ES-I3 (cell line): ENCODE data around the gene AGAP1.

ENCODE experiments used
- H3K36me3 ChIP-seq: 2 replicates; pipeline ENCODE4 v1.6.1; 2013; ENCODE audit warnings: mild to moderate bottlenecking, low read length, control low read depth, moderate library complexity; ENCODE audit not compliant: insufficient read depth
- H3K4me1 ChIP-seq: 2 replicates; pipeline ENCODE4 v1.6.1; 2013; ENCODE audit warnings: mild to moderate bottlenecking, control low read depth, low read length; ENCODE audit not compliant: insufficient read depth
- H3K9ac ChIP-seq: 2 replicates; pipeline ENCODE4 v1.6.1; 2013; ENCODE audit warnings: low read depth, mild to moderate bottlenecking, low read length, moderate library complexity
- H3K9me3 ChIP-seq: 2 replicates; pipeline ENCODE4 v1.6.1; 2013; ENCODE audit warnings: mild to moderate bottlenecking, low read length, moderate library complexity; ENCODE audit not compliant: control insufficient read depth, insufficient read depth

Gene AGAP1

DNA sequence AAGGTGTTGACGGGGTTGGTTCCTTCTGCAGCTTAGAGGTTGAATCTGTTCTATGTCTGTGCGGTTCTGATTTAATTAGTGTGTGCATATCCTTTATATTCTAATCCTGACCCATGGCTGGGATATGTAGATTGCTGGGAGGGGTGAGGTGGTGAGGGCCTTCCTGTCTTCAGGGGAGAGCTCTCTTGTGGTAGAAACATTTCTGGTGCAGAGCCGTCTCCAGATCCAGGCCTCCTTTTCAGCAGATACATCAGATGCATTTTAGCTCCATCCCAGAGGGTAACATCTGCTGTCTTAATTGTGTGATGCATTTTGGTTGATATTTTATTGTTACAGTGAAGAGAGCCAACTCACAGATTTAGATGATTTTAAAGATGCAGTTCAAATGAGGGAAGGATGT, 227.8 kb downstream of the AGAP1 start:
- Histone ChIP-seq H3K4me1 (no peaks in the 10 kb centered on the region), H3K9ac (no peak overlapping the region), H3K9me3 (no peaks in the 10 kb centered on the region), H3K36me3 (no peaks in the 10 kb centered on the region; the same call in 1 of the 2 replicates)

DNA sequence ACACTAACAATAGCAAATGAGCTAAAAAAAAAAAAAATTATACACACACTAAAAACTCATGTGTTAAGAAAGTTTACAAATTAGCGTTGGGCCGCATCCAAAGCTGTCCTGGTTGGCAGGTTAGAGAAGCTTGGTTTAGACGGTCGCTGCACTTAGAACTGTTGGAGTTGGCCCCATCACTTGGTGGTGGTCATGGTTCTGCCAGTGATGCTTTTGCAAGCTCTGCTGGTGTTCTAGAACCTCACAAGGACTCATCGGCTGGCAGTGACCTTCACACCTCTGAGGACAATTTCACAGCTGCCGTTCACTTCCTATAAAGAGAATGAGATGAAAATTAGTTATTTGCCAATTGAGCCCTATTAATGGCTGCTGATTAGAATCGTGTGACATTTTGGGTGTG, 229.0 kb downstream of the AGAP1 start:
- H3K9me3 ChIP-seq, result no peaks in the 10 kb centered on the region
- no peak overlapping the region for H3K9ac ChIP-seq
- H3K4me1 ChIP-seq, result no peaks in the 10 kb centered on the region
- H3K36me3 ChIP-seq, result no peaks in the 10 kb centered on the region; the same call in 1 of the 2 replicates

DNA sequence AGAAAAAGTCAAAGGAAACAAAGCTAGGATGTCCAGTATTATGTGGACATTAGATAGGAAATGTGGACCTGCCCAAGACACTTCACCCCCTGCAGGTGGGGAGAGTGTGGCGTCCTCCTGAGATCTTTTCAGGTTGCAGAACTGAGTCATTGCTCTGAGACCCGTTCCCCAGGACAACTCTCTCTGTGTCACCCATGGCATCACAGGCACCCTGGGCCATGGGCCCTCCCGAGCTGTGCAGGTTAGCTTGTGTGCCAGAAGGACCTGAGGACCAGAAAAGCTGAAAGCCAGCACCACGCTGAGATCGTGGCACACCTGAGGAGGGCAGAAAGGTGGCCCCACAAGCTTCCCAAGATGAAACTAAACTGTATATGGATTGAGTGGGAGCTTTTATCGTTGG, 229.5 kb downstream of the AGAP1 start:
- no peaks in the 10 kb centered on the region; the same call in 1 of the 2 replicates for H3K36me3 ChIP-seq
- H3K9me3 ChIP-seq, result no peaks in the 10 kb centered on the region
- no peaks in the 10 kb centered on the region for H3K4me1 ChIP-seq
- H3K9ac ChIP-seq, result no peak overlapping the region

DNA sequence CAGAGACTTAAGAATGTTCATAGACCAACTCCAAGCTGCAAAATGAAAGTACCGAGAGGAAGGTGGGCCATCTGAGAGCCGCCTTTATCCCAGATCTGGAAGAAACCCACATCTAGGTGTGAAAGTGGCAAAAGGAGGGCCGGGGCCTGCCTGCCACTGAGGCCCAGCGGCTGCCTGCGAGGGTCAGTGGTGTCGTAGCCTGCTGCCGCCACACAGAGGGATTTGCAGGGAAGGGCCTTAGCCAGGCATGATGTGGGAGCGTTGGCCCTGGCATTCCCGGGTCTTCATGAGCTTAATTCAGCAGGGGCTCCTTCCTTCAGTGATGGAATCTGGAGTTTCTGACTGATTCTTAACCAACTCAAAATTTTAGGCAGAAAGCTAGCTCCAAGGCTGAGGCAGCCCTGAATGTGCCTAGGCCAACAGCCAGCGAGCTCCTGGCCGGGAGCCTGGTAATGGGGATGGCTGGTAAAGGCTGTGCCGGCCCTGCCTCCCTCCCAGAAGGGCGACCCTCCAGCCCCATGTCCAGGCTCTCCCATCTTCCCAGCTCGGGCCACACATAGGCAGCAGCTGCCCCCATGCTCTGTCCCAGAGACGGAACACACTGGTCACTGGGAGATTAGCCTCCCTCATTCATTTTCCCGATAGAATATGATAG, 230.1 kb downstream of the AGAP1 start:
- no peaks in the 10 kb centered on the region for H3K9me3 ChIP-seq
- H3K4me1 ChIP-seq, result no peaks in the 10 kb centered on the region
- no peak overlapping the region for H3K9ac ChIP-seq
- H3K36me3 ChIP-seq, result no peaks in the 10 kb centered on the region; the same call in 1 of the 2 replicates

DNA sequence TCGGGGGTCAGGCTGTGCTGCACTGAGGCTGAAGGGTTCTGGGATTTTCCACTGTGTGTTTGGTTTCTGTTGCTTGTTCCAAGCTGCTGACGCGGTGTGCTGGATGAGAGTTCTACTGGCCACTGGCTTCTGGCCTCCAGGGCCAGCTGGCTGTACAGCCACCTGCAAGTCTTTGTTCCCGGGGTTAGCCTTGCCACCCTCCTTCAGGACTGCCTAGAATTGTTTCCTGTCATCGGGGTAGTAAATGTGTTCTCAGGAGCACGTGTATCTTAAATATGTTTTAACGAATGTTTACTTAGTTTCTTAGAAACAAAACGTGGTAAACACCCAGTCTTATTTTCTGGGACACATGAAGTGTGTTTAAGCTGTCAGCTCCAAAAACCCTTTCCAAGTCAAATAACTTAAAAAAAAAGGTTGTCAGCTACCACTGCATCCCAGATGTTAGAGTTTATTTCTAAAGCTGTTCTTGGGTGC, 231.2 kb downstream of the AGAP1 start:
- Histone ChIP-seq H3K9ac (no peak overlapping the region), H3K36me3 (no peaks in the 10 kb centered on the region), H3K4me1 (no peaks in the 10 kb centered on the region), H3K9me3 (no peaks in the 10 kb centered on the region)

DNA sequence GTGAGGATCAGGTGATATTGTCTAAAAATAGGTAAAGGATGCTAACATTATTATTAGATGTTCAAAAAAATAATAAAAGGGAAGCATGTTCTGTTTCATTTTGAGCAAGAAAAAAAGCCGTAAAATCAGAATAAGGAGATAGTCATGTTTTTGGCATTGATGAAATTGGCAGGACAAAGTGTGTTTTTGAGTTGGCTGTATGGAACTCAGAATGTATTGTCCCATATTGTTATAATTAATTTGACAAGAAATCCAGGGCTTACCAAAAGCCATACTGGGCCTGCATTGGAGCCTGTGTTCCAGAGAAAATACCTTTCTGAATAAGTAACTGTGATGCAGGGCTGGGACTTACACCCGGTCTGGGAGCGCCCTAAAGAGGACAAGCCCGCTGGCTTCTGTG, 232.0 kb downstream of the AGAP1 start:
- no peaks in the 10 kb centered on the region for H3K4me1 ChIP-seq
- H3K9me3 ChIP-seq, result no peaks in the 10 kb centered on the region
- H3K36me3 ChIP-seq, result no peaks in the 10 kb centered on the region
- H3K9ac ChIP-seq, result no peak overlapping the region

DNA sequence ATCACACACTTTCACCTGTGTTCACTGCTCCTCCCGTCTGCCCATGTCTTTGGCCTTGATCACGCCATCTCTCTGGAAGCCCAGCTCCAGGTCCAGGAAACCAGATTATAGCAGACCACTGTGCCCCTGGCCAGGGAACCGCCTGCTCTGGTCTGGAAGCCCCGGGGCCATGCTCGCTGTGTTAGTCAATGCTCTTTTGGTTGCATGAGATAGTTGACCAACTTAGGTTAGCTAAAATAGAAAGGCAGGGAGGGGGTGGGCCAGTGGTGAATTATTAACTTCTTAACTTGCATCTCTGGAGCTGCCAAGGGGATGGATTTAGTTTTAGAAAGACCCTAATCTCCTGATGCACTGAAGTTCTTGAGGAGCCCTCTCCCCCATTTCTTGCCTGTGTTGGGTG, 232.7 kb downstream of the AGAP1 start:
- Histone ChIP-seq H3K9me3 (no peaks in the 10 kb centered on the region), H3K4me1 (0 out of 2 replicates have a peak, but pooled peaks cover 4% of the 10 kb centered on the region), H3K9ac (no peak overlapping the region), H3K36me3 (no peaks in the 10 kb centered on the region)

DNA sequence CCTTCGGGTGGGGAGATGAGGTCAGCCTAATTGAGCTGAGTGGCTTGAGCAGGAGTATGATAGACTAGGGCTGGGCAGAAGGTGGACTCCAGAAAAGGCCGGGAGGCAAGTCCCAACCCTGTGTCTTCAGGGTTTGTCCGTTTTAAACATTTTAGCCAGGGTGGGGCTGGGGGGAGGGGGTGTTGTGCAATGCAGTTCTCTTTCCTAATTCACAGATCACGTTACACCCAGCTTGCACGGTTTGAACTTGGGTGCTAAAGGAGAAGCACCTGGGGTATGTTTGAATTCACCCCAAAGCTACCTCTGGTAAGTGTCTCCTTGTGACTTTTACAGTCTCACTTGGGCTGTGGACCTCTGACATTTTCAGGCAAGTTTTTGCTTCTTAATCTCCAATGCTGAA, 233.3 kb downstream of the AGAP1 start:
- no peaks in the 10 kb centered on the region for H3K36me3 ChIP-seq
- H3K9me3 ChIP-seq, result no peaks in the 10 kb centered on the region
- no peak overlapping the region for H3K9ac ChIP-seq
- 0 out of 2 replicates have a peak, but pooled peaks cover 5% of the 10 kb centered on the region for H3K4me1 ChIP-seq

DNA sequence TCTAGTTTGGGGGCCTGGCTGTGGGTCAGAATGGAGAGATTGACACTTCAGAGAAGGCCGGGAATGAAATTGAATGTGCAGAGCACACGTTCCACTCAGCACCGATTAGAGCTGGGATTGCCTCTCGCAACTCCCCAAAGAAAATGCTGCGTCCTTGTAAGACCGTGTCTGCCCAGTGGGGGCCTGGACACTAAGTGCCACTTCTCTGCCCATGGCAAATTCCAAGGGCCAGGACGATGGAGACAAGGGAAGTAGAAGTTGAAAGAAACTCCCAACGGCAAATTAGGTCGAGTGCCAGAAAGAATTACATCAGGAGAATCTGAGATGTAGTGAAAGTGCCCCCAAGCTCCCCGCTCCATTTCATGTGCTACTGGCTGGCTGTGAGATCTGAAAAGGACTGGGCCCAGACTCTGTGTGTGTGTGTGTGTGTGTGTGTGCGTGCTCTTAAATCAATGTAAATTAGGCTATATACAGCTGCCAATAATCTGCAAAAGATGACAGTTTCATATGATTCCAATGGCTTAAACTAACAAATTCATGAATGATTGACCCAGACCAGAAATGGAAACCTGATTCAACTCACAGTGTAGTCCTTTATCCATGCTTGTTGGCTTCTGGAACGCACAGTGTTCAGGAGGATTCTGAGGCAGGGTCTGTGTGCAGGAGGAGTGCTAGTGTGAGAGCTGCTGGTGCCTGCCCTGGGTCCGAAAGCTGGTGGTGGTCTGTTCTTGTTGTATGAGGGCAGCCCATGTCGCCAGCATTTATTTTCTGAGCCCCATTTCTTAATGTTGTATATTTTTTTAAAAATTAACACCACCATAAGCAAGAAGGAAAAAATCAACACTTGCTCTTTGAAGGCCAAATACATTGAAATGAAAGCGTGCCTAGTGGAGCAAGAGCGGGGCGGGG, 234.3 kb downstream of the AGAP1 start:
- H3K4me1 ChIP-seq, result 0 out of 2 replicates have a peak, but pooled peaks cover 5% of the 10 kb centered on the region
- H3K9me3 ChIP-seq, result no peaks in the 10 kb centered on the region
- H3K36me3 ChIP-seq, result no peaks in the 10 kb centered on the region
- no peak overlapping the region for H3K9ac ChIP-seq

DNA sequence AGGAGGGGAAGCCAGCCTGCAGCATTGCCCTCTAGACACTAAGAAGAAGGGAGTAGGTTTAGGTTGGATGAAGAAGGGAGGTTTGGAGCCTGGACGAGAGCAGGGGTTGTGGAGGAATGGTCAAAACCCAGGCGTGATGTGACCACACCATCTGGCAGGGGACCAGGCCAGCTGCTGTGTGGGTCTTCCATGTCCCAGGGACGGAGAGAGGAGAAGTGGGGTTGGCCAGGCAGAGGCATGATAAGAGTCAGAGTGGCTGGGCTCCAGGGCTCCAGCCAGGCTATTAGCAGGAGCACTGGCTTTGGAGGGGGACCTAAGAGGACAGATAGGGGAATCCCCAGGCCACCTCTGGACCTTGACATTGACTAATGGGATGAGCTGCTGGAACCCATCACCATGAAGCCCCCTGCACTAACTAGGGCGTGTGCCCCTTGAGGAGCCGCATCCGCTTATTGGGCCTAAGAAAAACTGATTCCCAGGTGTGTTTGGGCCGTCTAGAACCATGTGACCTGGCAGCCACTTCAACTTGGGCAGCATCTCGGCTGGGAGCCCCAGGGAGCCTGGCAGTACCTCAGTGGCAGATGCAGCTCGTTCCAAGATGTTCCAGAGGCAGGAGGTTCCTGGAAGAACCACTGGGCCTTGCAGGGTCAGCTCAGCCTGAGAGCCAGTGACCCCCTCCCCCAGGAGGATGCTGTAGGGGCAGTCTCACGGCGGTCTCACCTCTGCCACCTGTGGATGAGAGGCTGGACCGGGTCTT, 235.1 kb downstream of the AGAP1 start:
- Histone ChIP-seq H3K36me3 (no peaks in the 10 kb centered on the region), H3K9me3 (no peaks in the 10 kb centered on the region), H3K4me1 (0 out of 2 replicates have a peak, but pooled peaks cover 5% of the 10 kb centered on the region), H3K9ac (no peak overlapping the region)

DNA sequence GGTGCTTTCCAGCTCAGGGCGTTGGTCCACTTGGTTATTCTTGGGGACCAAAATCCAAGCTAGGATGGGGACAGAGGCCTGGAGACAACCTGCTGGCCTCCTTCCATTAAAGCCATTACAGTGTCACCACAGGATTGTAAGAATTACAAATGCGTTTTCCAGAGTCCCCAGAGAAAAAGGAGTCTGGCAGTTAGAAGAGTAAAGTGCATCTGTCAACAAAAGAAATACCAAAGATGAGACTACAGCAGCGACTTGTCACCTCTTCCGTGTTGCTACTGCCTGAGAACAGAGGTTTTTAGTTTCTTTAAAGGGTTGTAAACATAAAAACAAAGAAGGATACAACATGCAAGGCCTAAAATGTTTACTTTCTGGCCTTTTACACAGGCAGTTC, 235.7 kb downstream of the AGAP1 start:
- H3K4me1 ChIP-seq, result 0 out of 2 replicates have a peak, but pooled peaks cover 5% of the 10 kb centered on the region
- no peaks in the 10 kb centered on the region for H3K9me3 ChIP-seq
- no peaks in the 10 kb centered on the region for H3K36me3 ChIP-seq
- no peak overlapping the region for H3K9ac ChIP-seq

DNA sequence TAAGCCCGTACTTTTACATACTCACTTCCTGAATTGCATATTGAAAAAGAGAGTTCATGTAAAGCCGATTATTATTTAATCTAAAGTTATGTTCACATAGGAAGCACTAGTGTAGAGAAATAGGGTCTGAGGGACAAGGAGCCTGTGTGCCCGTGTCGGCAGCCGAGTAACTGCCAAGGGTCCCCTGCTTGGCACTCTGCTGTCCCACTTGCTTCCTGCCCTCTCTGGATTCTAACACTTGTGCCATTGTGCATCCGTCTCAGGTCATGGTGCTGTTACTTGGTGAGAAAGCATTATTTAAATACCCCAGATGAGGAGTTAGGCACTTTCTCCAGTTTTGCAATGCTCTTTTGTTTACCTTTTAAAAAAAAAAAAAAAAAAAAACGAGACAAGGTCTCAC, 236.3 kb downstream of the AGAP1 start:
- Histone ChIP-seq H3K9me3 (no peaks in the 10 kb centered on the region), H3K36me3 (no peaks in the 10 kb centered on the region), H3K9ac (no peak overlapping the region), H3K4me1 (0 out of 2 replicates have a peak, but pooled peaks cover 5% of the 10 kb centered on the region)

DNA sequence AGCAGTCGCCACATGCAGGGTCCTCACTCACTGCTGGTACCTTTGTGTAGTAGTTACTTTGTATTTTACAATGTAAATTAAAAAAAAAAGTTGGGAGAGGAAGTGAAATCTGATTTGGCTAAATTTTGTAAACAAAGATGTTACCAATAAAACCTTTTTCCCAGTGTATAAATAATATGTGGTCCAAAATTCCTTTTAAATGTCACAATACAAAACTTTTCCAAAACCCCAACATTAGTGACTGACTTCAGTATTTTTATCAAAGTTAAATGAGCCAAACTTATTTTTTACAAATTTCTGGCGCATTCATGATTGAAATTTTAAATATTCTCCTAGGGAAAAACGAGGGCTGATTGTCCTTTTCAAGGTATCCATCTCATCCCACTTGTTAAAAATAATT, 239.9 kb downstream of the AGAP1 start:
- Histone ChIP-seq H3K36me3 (peaks cover 2% of the 10 kb centered on the region; the same call in 1 of the 2 replicates), H3K9ac (no peak overlapping the region)

DNA sequence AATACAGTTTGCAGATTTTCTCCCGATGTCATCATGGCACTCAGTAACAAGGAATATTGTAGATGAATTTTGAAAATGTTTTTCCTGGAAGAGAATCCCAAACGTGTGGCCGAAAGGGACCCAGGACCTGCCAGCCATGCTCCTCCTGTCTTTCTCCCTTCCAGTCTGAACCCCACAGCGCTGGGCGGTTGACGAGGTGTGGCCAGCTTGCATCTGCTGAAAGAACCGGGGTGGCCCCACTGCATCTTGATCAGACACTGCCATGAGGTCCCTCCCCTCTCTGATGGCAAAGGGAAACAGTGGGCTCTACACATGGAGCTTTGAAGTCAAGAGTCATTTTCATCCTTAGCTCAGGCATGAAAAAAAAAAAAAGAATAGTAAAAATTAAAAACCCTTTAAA, 240.3 kb downstream of the AGAP1 start:
- peaks cover 2% of the 10 kb centered on the region; the same call in 1 of the 2 replicates for H3K36me3 ChIP-seq
- H3K9ac ChIP-seq, result no peak overlapping the region
- 0 out of 2 replicates have a peak, but pooled peaks cover 5% of the 10 kb centered on the region for H3K4me1 ChIP-seq
- no peaks in the 10 kb centered on the region for H3K9me3 ChIP-seq

More for the DNA sequence above, 239.9 kb downstream of the AGAP1 start:
- Histone ChIP-seq H3K4me1 (0 out of 2 replicates have a peak, but pooled peaks cover 5% of the 10 kb centered on the region), H3K9me3 (no peaks in the 10 kb centered on the region)
